Measurements from ENCODE around the gene A2ML1.
"Not testable (repeated sequence)": the region's sequence is repeated elsewhere in the genome, so short reads cannot be mapped to it uniquely, and the experiment has no call there.

The A2ML1 gene

GRCh38 chr12:8817856-8818255, 4.6 kb upstream of the A2ML1 start:
- DNase-seq (ENCODE audit: low read depth), result no peak

GRCh38 chr12:8818526-8818925, 3.9 kb upstream of the A2ML1 start:
- no peak for DNase-seq (ENCODE audit: low read depth)

GRCh38 chr12:8819666-8819980, 2.8 kb upstream of the A2ML1 start:
- no peak for DNase-seq (ENCODE audit: low read depth)

GRCh38 chr12:8820676-8821407, 1.6 kb upstream of the A2ML1 start:
- DNase-seq (ENCODE audit: low read depth), result not testable (repeated sequence)

GRCh38 chr12:8821591-8821990, 830 bp upstream of the A2ML1 start:
- no peak for DNase-seq (ENCODE audit: low read depth)

- DNase-seq (ENCODE audit: low read depth), result no peak
Measured at GRCh38 chr12:8823565-8824300, 1.3 kb downstream of the A2ML1 start.

- no peak for DNase-seq (ENCODE audit: low read depth)
Measured at GRCh38 chr12:8827551-8828256, 5.3 kb downstream of the A2ML1 start.

GRCh38 chr12:8828257-8829124, 6.1 kb downstream of the A2ML1 start:
- no peak for DNase-seq (ENCODE audit: low read depth)

GRCh38 chr12:8829125-8829518, 6.7 kb downstream of the A2ML1 start:
- no peak for DNase-seq (ENCODE audit: low read depth)

- no peak for DNase-seq (ENCODE audit: low read depth)
Measured at GRCh38 chr12:8829621-8830020, 7.2 kb downstream of the A2ML1 start.

GRCh38 chr12:8831116-8831515, 8.7 kb downstream of the A2ML1 start:
- DNase-seq (ENCODE audit: low read depth), result no peak

- no peak for DNase-seq (ENCODE audit: low read depth)
Measured at GRCh38 chr12:8832500-8832899, 10.1 kb downstream of the A2ML1 start.

GRCh38 chr12:8834230-8834629, 11.8 kb downstream of the A2ML1 start:
- DNase-seq (ENCODE audit: low read depth), result no peak

- DNase-seq (ENCODE audit: low read depth), result no peak
Measured at GRCh38 chr12:8837291-8837690, 14.9 kb downstream of the A2ML1 start.

GRCh38 chr12:8840321-8840720, 17.9 kb downstream of the A2ML1 start:
- DNase-seq (ENCODE audit: low read depth), result no peak

- no peak for DNase-seq (ENCODE audit: low read depth)
Measured at GRCh38 chr12:8840938-8841633, 18.7 kb downstream of the A2ML1 start.

GRCh38 chr12:8841778-8842177, 19.4 kb downstream of the A2ML1 start:
- DNase-seq (ENCODE audit: low read depth), result no peak

GRCh38 chr12:8844665-8845064, 22.2 kb downstream of the A2ML1 start:
- no peak for DNase-seq (ENCODE audit: low read depth)

- no peak for DNase-seq (ENCODE audit: low read depth)
Measured at GRCh38 chr12:8846305-8846704, 23.9 kb downstream of the A2ML1 start.

GRCh38 chr12:8847435-8847834, 25.0 kb downstream of the A2ML1 start:
- DNase-seq (ENCODE audit: low read depth), result no peak

- DNase-seq (ENCODE audit: low read depth), result no peak
Measured at GRCh38 chr12:8849876-8850275, 27.5 kb downstream of the A2ML1 start.

- no peak for DNase-seq (ENCODE audit: low read depth)
Measured at GRCh38 chr12:8852119-8852518, 29.7 kb downstream of the A2ML1 start.
